Measurements from ENCODE around the gene LBHD1.
A peak's percentile ranks its signal among the peaks of the same experiment; 100 is the strongest.
"Not testable (repeated sequence)": the region's sequence is repeated elsewhere in the genome, so short reads cannot be mapped to it uniquely, and the experiment has no call there.

LBHD1 gene

GRCh38 chr11:62693624-62694023 lies 21.6 kb upstream of the LBHD1 start:
- not testable (repeated sequence) for DNase-seq

- no peak for DNase-seq
These were observed 17.5 kb upstream of the LBHD1 start, which contains the start of gene LRRN4CL for GRCh38 chr11:62689421-62690183. Gene LRRN4CL, minus strand, starts transcription at chr11:62689530. Its CDS starts 1,022 bp downstream, at chr11:62688508.

GRCh38 chr11:62688491-62688890 lies 16.4 kb upstream of the LBHD1 start:
- DNase-seq, result no peak

GRCh38 chr11:62687508-62688396 lies 15.7 kb upstream of the LBHD1 start:
- DNase-seq, result no peak

- DNase-seq, result no peak
These were observed 10.5 kb upstream of the LBHD1 start for GRCh38 chr11:62682518-62682917.

GRCh38 chr11:62680825-62681240 lies 8.8 kb upstream of the LBHD1 start:
- DNase-seq, result no peak

- peak; percentile 80 for DNase-seq
These were observed 7.0 kb upstream of the LBHD1 start, which contains the start of gene UBXN1 for GRCh38 chr11:62678770-62679696. Gene UBXN1, minus strand, starts transcription at chr11:62679073. Its CDS starts 150 bp downstream, at chr11:62678923.

- DNase-seq, result no peak
These were observed 6.3 kb upstream of the LBHD1 start for GRCh38 chr11:62678433-62678769.

GRCh38 chr11:62677714-62678113 lies 5.6 kb upstream of the LBHD1 start:
- no peak for DNase-seq

GRCh38 chr11:62677156-62677555 lies 5.1 kb upstream of the LBHD1 start:
- no peak for DNase-seq

- no peak for DNase-seq
These were observed 4.6 kb upstream of the LBHD1 start for GRCh38 chr11:62676698-62677097.

GRCh38 chr11:62675415-62675814 lies 3.3 kb upstream of the LBHD1 start:
- DNase-seq, result not testable (repeated sequence)

- no peak for DNase-seq
These were observed 1.1 kb upstream of the LBHD1 start for GRCh38 chr11:62673196-62673525.

- DNase-seq, result no peak
These were observed 845 bp downstream of the LBHD1 start for GRCh38 chr11:62671236-62671607.

GRCh38 chr11:62669420-62670161 lies 2.5 kb downstream of the LBHD1 start:
- DNase-seq, result no peak

- no peak for DNase-seq
These were observed 4.6 kb downstream of the LBHD1 start for GRCh38 chr11:62667460-62667859.

- no peak for DNase-seq
These were observed 5.7 kb downstream of the LBHD1 start for GRCh38 chr11:62666259-62666926.

GRCh38 chr11:62665599-62666258 lies 6.3 kb downstream of the LBHD1 start:
- peak; percentile 61 for DNase-seq

GRCh38 chr11:62665075-62665598 lies 6.9 kb downstream of the LBHD1 start, which contains the start of the genes C11orf98 and CSKMT:
Gene C11orf98, minus strand, starts transcription at chr11:62665210. Its CDS starts 41 bp downstream, at chr11:62665169.
Gene CSKMT, plus strand, starts transcription at chr11:62665312. Its CDS starts 568 bp downstream, at chr11:62665880.
- DNase-seq, result peak; percentile 96

GRCh38 chr11:62664405-62665074 lies 7.5 kb downstream of the LBHD1 start:
- DNase-seq, result no peak
